ENCODE results near the gene SEZ6L2. TPM values are rescaled to one million over a fixed set of nuclear protein-coding genes. Genes with fewer than 3 reads are reported as not detected.

Gene SEZ6L2
- total RNA-seq, 2 experiments from 2014 or later = not detected

- intact Hi-C loops (cut with DNase I, micrococcal nuclease) = no loop called here
- H3K27me3 Mint-ChIP-seq = no peaks in the 10 kb centered on the region
- Histone ChIP-seq H3K27ac (ENCODE audit: low read depth in 1 of 2, low read length in 2 of 2) (no peak overlapping the region), H3K9me3 (ENCODE audit: control insufficient read depth in 1 of 2, insufficient read depth in 1 of 2, low read length in 2 of 2) (no peaks in the 10 kb centered on the region), H3K4me1 (ENCODE audit: insufficient read depth, low read length) (no peaks in the 10 kb centered on the region), H3K36me3 (ENCODE audit: insufficient read depth, low read length) (peaks cover 91% of the 10 kb centered on the region), H3K4me3 (ENCODE audit: low read length) (no peak overlapping the region), H3K27me3 (ENCODE audit: control insufficient read depth in 1 of 2, insufficient read depth in 2 of 2, low read length in 2 of 2) (no peaks in the 10 kb centered on the region)
- ChIA-PET CTCF (interaction anchor here (1.7 to 2.9 kb wide), 2 partner anchors 11 to 30 kb away, joined by 4 to 19 read pairs; no protein-coding TSS in a partner anchor), POLR2A (interaction anchor here (0.8 kb wide), 1 partner anchor 17 kb away, joined by 3 read pairs; no protein-coding TSS in a partner anchor)
- H3K4me3 Mint-ChIP-seq = no peak overlapping the region
- no peak for ATAC-seq (ENCODE audit: poor library complexity)
- no peak for DNase-seq
- no peaks in the 10 kb centered on the region for H3K4me1 Mint-ChIP-seq (ENCODE audit: low read depth)
- no peaks in the 10 kb centered on the region for H3K9me3 Mint-ChIP-seq
- peaks cover 83% of the 10 kb centered on the region for H3K36me3 Mint-ChIP-seq (ENCODE audit: low read depth)
- no peak overlapping the region for H3K27ac Mint-ChIP-seq
- TF ChIP-seq, protein P1, sequence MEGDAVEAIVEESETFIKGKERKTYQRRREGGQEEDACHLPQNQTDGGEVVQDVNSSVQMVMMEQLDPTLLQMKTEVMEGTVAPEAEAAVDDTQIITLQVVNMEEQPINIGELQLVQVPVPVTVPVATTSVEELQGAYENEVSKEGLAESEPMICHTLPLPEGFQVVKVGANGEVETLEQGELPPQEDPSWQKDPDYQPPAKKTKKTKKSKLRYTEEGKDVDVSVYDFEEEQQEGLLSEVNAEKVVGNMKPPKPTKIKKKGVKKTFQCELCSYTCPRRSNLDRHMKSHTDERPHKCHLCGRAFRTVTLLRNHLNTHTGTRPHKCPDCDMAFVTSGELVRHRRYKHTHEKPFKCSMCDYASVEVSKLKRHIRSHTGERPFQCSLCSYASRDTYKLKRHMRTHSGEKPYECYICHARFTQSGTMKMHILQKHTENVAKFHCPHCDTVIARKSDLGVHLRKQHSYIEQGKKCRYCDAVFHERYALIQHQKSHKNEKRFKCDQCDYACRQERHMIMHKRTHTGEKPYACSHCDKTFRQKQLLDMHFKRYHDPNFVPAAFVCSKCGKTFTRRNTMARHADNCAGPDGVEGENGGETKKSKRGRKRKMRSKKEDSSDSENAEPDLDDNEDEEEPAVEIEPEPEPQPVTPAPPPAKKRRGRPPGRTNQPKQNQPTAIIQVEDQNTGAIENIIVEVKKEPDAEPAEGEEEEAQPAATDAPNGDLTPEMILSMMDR (IDR thresholded peaks at IDR 0.05) = no peak
Measured at GRCh38 chr16:29837841-29838240, 61.5 kb downstream of the SEZ6L2 start.

DNA sequence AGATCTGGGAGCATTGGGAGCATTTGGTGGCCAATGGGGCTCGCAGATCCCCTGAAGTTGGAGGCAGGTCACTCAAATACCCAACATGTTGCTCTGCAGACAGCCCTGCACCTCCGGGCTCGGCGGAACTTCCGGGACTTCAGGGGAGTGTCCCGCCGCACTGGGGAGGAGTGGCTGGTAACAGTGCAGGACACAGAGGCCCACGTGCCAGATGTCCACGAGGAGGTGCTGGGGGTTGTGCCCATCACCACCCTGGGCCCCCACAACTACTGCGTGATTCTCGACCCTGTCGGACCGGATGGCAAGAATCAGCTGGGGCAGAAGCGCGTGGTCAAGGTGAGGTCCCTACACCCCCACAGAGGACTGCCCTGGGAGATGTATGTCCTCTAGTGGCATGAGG, 62.7 kb downstream of the SEZ6L2 start:
- ChIA-PET CTCF (interaction anchor here (0.6 to 0.7 kb wide), 2 partner anchors 12 to 255 kb away, joined by 3 to 4 read pairs; no protein-coding TSS in a partner anchor), POLR2A (no interaction called here)
- ATAC-seq (ENCODE audit: poor library complexity) (no peak), DNase-seq (no peak)
- Mint-ChIP-seq H3K4me1 (ENCODE audit: low read depth) (no peaks in the 10 kb centered on the region), H3K27me3 (no peaks in the 10 kb centered on the region), H3K27ac (peak overlapping the region; percentile 27), H3K36me3 (ENCODE audit: low read depth) (peaks cover 89% of the 10 kb centered on the region), H3K4me3 (no peak overlapping the region), H3K9me3 (no peaks in the 10 kb centered on the region)
- TF ChIP-seq, protein P1 (IDR thresholded peaks at IDR 0.05) = no peak
- intact Hi-C loops (cut with DNase I, micrococcal nuclease) = no loop called here
- H3K36me3 ChIP-seq (ENCODE audit: insufficient read depth, low read length) = peaks cover 89% of the 10 kb centered on the region
- no peaks in the 10 kb centered on the region for H3K4me1 ChIP-seq (ENCODE audit: insufficient read depth, low read length)
- no peaks in the 10 kb centered on the region for H3K9me3 ChIP-seq (ENCODE audit: control insufficient read depth in 1 of 2, insufficient read depth in 1 of 2, low read length in 2 of 2)
- H3K27ac ChIP-seq (ENCODE audit: low read depth in 1 of 2, low read length in 2 of 2) = no peak overlapping the region
- no peak overlapping the region for H3K4me3 ChIP-seq (ENCODE audit: low read length)
- no peaks in the 10 kb centered on the region for H3K27me3 ChIP-seq (ENCODE audit: control insufficient read depth in 1 of 2, insufficient read depth in 2 of 2, low read length in 2 of 2)

DNA sequence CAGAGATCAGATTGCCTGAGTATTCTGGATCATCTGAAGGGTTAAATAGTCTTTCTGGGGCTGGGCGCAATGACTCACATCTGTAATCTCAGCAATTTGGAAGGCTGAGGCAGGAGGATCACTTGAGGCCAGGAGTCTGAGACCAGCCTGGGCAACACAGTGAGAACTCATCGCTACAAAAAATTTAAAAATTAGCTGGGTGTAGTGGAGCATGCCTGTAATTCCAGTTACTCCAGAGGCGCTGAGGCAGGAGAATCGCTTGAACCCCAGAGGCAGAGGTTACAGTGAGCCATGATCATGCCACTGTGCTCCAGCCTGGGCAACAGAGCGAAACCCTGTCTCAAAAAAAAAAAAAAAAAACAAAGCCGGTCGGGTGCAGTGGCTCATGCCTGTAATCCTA, 63.4 kb downstream of the SEZ6L2 start:
- Histone ChIP-seq H3K36me3 (ENCODE audit: insufficient read depth, low read length) (peaks cover 89% of the 10 kb centered on the region), H3K4me3 (ENCODE audit: low read length) (no peak overlapping the region), H3K27ac (ENCODE audit: low read depth in 1 of 2, low read length in 2 of 2) (no peak overlapping the region), H3K27me3 (ENCODE audit: control insufficient read depth in 1 of 2, insufficient read depth in 2 of 2, low read length in 2 of 2) (no peaks in the 10 kb centered on the region), H3K4me1 (ENCODE audit: insufficient read depth, low read length) (no peaks in the 10 kb centered on the region), H3K9me3 (ENCODE audit: control insufficient read depth in 1 of 2, insufficient read depth in 1 of 2, low read length in 2 of 2) (no peaks in the 10 kb centered on the region)
- intact Hi-C loops (cut with DNase I, micrococcal nuclease) = no loop called here
- Mint-ChIP-seq H3K36me3 (ENCODE audit: low read depth) (peaks cover 90% of the 10 kb centered on the region), H3K9me3 (no peaks in the 10 kb centered on the region), H3K4me3 (no peak overlapping the region), H3K27ac (no peak overlapping the region), H3K4me1 (ENCODE audit: low read depth) (peaks cover under 1% of the 10 kb centered on the region), H3K27me3 (no peaks in the 10 kb centered on the region)
- DNase-seq (no peak), ATAC-seq (ENCODE audit: poor library complexity) (no peak)
- TF ChIP-seq, protein P1 (IDR thresholded peaks at IDR 0.05) = no peak
- ChIA-PET POLR2A (no interaction called here), CTCF (interaction anchor here (0.6 to 0.7 kb wide), 3 partner anchors 8 to 255 kb away, joined by 3 read pairs; no protein-coding TSS in a partner anchor)
